Activated CD4-positive, alpha-beta T cell treated with anti-CD3 and anti-CD28 coated beads for 48 hours (primary cell): ENCODE measurements around the gene DNLZ.

Experiments used
- DNase-seq: peaks from one replicate; pipeline ENCODE4 v3.0.0-alpha.2; 2020

The DNLZ gene

DNA sequence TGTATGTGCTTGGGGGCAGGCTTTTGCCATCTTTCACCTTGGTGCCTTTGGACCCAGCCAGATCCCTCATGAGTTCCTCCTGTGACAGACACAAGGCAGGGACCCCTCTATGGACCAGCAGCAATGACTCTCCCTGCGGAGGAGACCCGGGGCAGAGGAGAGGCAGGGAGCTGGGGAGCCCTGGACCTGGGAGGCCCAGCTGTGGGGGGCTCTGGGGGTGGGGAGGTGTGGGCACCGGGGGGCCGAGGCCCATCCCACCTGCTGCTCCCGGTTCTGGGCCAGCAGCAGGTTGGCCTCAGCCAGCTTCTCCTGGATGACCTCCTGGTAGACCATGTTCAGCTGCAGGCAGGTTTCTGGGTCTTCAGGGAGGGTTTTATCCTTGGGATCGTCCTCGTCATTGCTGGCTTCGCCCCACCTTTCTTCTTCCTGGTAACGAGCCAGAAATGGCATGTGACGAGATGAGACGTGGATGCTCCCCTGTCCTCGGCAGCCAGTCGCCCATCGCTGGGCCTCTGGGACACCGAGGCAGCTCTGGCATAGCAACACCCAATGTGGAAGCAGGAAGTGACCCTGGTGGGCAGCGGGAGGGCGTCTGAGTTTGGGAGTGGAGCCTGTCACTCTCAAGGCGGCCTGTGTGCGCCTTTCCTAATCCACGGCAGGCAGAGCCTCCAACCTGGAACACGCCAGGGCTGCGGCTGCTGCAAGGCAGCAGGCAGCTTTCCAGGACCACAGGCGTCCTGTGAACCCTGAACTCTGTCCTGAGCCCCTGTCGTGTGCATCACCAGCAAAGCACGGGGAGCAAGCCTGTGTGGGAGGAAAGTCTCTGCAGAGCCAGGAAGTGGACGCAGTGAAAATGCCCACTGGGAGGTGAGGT is 32.0 kb upstream of the DNLZ start:
- no peak for DNase-seq

DNA sequence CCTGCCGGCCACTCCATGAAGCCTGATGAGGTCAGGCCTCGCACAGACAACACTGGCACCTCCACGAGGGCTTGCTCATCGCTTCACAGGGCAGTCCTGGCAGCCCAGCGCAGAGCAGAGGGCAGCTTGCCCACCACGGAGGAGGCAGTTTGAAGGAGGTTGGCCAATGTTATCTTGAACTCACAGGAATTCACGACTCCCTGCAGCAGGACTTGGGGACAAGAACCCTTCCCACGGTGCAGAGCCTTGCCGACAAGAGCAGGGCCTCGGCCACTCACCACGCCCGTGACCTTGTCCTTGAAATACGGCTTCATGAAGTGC is 31.4 kb upstream of the DNLZ start:
- DNase-seq, result no peak

DNA sequence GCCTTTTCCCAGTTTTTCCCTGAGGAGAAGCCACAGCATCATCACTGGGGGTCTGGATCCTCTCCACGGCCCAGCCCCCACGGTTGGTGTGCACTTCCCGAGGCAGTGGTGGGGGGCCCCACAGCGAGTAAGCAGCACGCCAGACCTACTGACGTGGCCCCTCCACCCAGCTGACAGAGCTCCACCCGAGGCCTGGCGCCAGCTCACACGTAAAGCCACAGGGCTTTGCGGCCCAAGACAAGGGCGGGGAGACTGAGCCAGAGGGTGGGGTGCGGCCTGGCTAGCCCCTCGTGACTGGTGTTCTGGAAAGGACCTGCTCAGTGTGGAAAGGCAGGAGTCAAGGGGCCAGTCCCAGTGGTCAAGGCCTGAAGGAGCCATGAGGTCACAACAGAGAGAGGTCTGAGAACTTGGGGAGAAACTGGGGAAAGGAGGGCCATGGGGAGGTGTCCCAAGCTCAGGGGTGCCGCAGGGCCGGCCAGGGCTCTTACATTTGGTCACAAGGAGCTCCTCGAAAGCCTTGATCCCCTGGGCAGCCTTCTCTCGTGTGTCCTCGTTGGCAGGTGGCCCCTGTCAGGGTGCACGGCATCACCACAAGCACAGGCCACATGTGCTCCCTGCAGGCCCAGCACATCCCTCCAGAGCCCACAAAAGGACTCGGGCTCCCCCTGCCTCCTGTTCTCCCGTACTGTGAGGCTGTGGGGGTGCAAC is 30.9 kb upstream of the DNLZ start:
- DNase-seq, result no peak

- no peak for DNase-seq
Measured at GRCh38 chr9:136393531-136393930, 30.0 kb upstream of the DNLZ start.

GRCh38 chr9:136392538-136393449 is 29.2 kb upstream of the DNLZ start:
- DNase-seq, result no peak

DNA sequence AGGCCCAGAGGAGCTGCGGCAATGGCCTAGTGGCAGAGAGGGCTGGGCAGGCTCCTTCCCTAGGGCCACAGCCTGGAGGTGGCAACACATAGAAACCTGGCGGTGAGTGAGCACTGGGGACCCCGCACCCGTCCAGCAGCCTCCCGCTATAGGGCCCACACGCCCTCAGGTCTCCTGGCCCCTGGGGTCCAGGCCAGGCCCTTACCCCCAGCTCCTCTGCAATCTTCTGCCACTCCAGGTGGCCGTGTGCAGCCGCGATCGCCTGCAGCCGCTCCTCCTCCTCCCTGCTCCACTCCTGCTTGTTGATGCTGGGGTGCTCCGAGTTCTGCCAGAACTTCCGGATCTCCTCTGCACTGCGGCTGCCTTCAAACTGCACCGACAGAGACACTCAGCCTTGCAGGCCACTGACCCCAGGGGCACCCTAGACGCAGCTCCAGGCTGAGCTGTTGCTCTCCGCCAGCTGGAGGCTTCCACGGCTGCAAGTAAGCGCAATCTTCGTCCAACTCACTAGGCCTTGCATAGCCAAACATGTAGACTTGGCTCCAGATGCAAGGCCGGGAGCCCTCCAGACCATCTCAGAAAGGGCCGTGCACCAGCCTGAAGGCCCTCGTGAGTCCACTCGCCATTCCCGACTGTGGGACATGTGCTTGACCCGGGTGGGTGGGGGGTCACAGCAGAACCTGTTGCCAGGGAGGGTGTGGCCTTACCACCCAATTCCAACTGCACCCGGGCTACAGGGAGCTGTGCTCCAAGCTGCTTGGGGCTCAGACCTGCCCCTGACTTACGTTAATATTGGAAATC is 28.4 kb upstream of the DNLZ start:
- no peak for DNase-seq

DNA sequence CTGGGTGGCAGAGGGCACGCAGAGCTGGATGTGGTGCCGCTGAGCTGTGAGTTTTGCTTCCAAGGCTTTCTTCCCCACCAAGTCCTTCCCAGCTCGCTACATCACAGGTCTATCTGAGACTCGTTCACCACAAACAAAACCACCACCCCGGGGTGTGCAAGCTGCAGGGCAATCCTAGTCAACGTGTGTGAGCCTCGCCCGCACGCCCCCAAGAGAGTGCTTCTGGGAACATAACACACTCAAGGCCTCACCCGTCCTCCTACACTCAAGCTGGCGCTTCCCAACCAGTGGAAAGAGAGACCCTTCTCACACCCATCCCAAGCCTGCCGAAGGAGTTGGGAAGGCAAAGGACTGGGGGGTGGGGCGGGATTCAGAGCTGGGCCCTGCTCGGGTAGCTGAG is 25.9 kb upstream of the DNLZ start:
- DNase-seq, result no peak

GRCh38 chr9:136387217-136387616 is 23.7 kb upstream of the DNLZ start:
- no peak for DNase-seq

GRCh38 chr9:136386018-136386417 is 22.5 kb upstream of the DNLZ start:
- DNase-seq, result no peak

- DNase-seq, result peak; percentile 56
Measured at GRCh38 chr9:136385015-136385414, 21.5 kb upstream of the DNLZ start.

GRCh38 chr9:136383436-136383835 is 19.9 kb upstream of the DNLZ start:
- DNase-seq, result no peak

DNA sequence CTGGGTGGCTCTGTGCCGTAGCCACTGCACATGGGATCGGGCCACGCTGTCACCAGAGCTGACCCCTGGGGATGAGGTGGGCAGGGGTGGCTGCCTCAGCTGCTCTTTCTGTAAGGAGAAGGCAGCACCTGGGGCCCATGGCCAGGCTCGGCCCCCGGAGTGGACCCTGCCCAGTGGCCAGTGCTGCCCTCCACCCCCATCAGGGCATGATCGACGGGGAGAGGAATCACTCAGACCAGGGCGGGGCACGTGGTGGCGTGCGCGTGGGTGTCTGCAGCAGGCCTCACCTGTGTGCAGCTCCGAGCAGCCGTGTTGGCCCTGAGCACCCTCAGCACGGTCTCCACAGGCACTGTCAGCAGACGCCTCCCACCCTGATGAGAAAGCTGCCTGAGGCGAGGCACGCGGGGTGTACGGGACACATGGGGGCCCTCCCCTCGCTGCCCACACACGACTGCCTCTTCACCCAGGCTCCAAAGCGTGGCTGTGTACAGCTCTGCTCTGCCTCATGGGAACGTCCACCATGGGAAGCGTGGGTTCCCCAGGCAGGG is 18.5 kb upstream of the DNLZ start:
- no peak for DNase-seq

DNA sequence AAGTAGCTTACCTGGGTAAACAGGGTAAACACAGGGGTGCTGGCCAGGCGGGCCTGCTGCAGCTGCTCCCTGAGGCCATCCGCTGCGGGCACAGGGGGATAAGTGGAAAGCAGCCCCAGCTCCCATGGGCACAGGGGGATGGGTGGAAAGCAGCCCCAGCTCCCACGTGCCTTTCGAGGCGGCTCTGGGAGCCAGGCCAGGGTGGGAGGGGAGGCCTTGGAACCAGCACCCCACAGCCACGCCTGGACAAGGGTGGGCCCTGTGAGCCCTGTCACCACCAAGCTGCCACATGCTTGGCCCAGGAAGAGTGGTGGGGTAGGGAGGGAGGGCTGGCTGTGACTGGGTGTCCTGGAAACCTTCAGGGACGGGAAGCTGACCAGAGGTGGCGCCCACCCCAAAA is 17.8 kb upstream of the DNLZ start:
- no peak for DNase-seq

DNA sequence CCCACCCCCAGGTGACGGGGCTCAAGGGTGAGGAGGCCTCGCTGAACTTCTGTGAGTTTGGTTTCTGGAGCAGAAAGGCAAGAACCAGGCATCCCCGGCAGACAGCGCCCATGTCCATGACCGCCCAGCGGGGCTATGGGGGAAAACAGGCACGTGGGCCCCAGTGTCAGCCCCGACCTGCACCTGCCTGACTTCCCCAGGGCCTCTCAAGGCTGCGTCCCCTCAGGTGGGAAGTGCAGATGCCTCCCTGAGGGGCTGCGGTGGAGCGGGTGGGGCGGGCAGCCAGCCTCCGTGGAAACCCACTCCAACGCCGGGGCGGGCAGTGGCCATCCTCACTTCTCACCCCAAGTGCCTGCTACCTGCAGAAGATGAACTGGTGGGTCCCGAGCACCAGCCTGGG is 16.8 kb upstream of the DNLZ start:
- no peak for DNase-seq

DNA sequence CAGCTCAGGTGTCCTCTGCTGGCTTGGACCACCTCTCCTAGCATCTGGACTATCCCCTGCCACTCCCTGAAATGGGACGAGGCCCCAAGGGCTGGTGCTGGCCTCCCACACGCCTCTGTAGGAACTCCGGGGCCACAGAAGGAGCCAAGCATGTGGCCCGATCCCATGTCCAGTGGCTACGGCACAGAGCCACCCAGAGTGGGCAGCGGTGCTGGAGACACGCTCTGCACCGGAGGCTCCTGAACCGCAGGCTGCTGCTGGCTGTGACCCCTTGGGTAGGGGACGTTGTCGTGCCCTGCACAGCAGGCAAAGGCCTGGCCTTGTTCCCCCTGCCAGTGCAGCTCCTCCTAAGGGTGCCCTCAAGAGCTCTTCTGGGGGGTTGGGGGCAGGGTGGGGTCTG is 16.3 kb upstream of the DNLZ start:
- no peak for DNase-seq

- no peak for DNase-seq
Measured at GRCh38 chr9:136379401-136379800, 15.9 kb upstream of the DNLZ start.

- DNase-seq, result no peak
Measured at GRCh38 chr9:136379003-136379287, 15.4 kb upstream of the DNLZ start.

DNA sequence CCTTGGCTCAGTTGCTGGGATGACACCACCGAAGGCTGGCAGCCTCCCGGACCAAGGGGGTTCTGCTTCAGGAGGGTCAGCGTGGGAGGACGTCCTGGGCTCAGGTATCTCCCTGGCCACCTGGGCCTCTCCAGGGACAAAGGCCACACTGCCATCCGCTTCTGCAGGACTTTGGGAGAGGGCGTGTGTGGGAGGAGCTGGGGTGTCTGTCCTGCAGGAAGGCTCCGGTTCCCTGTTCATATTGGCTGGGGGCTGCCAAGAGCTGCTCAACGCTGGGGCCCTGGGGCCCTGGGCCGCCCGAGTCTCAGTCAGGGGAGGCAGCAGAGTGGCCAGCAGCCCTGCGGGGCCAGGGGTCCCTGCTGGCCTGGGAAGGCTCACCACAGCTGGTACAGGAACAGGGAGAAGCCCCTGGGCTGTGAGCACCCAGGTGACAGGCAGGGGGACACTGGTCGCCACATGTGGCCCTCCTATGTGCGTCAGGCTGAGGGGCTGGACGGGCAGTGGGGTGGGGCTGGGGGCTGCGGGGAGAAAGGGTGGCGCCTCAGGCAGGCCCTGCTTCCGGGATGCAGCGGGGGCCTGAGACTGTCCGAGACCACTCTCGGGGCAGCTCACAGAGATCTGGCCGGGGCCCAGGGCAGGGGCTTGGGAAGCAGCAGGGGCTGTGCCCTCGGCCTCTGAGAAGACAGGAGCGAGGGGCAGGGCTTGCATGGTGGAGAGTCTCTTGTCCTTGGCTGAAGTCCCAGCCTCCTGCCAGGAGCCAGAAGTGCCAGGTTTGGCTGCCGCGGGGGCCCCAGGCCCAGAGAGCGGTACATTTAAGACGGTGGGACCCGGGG is 14.8 kb upstream of the DNLZ start:
- no peak for DNase-seq

- no peak for DNase-seq
Measured at GRCh38 chr9:136377341-136378169, 14.0 kb upstream of the DNLZ start.

DNA sequence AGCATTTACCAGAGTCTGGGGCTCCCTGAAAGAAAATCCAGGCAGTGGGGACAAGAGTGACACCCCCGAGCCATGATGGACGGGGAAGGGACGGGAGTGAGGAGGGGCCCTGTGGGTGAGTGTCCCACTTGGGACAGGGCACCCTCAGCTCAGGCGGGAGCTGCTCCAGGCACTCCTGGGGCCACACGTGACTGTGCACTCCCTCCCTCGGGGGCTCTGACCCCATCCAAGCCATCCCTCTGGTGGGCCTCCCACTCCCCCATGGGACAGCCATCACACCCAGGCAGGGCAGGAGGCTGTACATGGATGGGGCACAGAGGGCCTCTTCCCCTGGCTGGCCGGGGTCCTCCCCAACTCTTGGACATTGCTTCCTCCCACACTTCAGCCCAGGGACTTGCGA is 12.9 kb upstream of the DNLZ start:
- DNase-seq, result no peak

GRCh38 chr9:136375096-136375495 is 11.6 kb upstream of the DNLZ start:
- DNase-seq, result no peak
